HG02623 (cell line): Measurements from ENCODE around the gene PLXND1.
"Not testable (repeated sequence)": the region's sequence is repeated elsewhere in the genome, so short reads cannot be mapped to it uniquely, and the experiment has no call there.

Experiments
- ATAC-seq: cut with Tn5 transposase; IDR thresholded peaks from one replicate; pipeline ENCODE4 v1.9.1; 2021; ENCODE audit warnings: moderate library complexity; ENCODE audit not compliant: unreplicated experiment

The PLXND1 gene

DNA sequence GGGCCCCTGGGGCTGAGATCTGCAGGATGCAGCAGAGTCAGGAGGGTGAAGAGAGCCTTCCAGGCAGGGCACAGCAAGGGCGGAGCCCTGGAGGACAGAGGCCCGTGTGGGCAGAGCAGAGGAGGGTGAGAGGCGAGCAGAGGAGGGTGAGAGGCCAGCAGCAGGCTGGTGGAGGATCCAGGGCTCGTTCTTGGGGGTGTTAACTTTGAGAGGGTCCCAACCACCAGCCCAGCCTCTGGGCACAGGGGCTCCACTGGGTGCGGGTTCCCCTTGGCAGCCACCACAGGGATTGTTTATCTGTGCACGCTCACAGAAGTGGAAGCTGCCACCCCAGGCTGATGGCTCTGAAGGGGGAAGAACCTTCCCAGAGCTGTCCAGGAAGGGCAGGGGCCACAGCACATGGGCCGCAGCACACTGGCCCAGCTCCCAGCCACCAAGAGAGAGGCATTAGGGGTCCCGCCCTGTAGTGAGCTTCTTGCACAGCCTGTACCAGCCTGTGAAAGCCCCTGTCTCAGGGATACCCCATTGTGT is 9.3 kb upstream of the PLXND1 start:
- no peak for ATAC-seq

DNA sequence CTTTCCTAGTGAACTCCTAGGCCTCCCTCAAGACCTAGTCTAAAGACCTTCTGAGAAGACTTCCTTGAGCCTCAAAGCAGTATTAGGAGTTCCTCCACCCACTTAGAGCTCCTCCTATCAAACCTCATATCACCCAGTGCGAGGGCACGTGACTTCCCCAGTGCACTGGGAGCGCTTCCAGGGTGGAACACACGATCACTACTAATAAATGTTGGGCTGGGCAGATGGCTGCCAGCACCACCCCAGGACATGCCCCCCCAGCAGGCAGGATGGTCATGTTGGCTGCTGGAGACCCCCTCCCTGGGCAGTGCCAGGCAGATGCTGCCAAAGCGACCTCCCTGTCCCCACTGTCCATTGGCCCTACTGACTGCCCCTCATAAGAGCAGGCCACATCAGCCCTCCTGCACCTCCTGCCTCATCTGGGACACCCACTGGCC is 8.5 kb upstream of the PLXND1 start:
- ATAC-seq = no peak

DNA sequence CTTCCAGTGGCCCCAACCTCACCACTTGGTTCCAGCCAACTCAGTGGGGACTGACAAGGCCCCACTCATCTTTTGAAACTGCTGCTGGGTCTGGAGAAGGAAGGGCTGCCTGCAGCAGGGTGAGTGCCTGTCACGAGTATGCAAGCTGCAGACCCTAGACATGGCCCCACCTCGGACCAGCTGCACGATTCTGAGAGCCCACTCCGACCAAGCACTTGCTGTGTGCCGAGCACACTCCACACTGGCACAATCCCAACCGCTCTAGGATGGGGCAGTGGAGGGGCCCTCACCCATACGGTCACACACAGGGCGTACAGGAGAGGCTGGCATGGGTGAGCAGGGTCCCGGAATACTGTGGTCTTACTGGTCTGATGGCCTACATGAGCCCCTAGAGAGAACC is 8.0 kb upstream of the PLXND1 start:
- ATAC-seq = no peak

DNA sequence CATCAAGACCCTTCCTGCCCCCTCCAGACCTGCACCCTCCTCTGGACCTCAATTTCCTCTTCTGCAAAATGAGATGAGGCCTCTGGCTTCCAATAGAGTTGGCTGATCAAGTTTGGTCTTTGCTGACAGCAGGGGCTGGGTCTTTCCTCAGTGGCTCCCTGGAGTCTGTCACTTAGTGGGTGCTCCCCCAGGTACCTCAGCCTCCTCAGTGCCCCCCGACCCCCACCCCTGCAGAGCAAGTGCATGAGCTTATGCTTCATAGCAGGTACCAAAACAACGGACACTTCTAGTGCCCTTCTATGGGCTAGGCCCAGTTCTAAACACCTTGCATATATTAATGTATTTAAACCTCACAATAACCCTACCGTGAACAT is 6.9 kb upstream of the PLXND1 start:
- no peak for ATAC-seq

DNA sequence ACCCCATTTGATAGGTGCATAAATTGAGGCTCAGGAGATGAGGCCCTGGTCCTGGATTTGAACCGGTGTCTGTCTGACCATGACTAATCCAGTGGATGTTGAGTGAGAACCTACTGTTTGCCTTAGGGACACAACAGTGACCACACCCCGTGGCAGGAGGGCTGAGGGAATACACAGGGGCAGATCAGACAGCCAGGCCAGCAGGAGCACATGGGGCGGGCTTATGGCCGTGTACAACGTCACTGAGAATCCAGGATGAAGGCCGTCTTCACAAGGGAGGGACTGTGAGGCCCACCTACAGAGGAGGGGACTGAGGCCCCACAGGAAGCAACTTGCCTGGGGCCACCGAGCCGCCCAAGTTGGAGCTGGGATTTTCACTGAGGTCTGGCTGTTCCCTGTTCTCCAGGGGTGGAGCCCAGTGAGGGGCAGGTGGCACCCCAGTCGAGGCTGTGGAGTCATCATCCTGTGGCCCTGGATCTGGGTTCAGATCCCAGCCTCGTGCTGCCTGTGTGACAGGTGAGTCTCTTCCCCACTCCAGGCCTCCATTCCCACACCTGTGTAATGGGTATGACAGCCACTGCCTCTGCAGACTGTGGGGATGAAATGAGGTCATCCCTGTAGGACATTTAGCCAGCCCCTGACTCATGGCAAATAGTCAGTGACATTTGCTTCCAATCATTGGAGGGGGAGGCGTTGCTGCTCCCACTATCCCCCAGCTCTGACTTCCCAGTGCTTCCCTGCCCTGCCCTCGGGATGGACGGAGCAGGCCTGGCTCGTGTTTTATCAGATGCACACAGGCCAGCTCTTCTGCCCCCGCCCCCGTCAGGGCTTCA is 6.3 kb upstream of the PLXND1 start:
- ATAC-seq = no peak

DNA sequence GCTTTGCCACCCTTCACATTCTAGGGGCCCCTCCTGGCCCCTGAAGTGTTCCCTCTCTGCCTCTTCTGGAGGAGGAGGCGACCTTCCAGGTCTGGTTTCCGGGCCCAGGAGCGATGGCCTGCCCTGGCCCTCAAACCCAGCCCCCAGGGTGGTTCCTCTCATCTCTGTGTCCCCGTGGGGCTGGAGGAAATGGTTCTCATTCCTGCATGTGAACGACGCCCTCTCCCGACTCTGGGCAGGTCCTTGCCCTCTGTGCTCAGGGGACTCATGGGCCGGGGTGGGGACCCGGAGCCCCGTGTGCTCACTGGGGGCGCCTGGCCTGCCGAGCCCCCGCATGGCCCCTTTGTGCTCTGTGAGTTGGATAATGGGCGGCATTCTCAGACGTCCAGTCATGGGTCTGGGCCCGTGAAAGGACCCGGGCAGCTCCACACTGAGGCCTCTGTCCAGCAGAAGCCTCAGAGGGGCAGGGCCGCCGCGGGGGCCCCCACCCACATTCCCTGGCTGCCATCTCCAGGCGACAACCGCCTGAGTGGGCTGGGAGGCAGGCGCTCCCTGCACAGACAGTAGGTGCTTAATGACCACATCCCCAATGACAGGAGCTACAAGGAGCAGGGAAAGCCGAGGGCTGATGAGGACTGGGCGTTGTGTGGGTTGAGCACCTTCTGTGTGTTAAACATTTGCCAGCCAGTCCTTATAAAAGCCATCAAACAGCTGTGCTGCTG is 5.5 kb upstream of the PLXND1 start:
- ATAC-seq = no peak

DNA sequence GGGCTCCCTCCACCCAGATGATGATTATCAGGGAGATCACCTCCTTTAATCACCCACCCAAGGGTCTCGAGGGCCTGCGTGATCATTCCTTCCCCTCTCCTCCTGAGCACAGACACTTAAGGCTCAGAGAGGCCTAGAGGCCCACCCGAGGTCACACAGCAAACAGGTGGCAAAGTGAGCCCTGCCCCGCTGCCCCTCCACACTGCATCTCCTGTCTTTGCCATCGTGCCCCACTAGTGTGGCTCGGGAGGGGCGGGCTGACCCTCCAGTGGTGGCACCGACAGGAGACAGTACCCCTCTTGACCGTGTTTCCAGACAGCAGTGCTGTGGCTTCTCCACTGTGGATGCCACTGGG is 4.9 kb upstream of the PLXND1 start:
- ATAC-seq = no peak

DNA sequence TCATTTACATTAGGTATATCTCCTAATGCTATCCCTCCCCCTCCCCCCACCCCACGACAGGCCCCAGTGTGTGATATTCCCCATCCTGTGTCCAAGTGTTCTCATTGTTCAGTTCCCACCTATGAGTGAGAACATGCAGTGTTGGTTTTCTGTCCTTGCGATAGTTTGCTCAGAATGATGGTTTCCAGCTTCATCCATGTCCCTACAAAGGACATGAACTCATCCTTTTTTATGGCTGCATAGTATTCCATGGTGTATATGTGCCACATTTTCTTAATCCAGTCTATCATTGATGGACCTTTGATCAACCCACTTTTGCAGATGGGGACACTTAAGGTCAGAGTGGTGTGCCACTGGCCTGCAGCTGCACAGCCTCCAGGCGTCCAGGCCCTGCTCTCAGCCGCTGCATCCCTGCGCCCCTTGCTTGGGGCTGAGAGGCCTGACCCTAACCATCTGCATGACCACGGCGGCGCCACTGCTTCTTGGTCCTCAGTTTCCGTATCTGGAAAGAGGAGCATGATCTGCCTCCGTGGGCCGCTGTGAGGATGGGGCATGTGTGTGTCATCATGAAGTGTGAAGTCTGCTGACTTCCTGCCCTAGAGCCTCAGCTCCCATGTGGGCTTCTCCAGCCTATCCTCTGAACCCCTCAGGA is 4.4 kb upstream of the PLXND1 start:
- not testable (repeated sequence) for ATAC-seq

DNA sequence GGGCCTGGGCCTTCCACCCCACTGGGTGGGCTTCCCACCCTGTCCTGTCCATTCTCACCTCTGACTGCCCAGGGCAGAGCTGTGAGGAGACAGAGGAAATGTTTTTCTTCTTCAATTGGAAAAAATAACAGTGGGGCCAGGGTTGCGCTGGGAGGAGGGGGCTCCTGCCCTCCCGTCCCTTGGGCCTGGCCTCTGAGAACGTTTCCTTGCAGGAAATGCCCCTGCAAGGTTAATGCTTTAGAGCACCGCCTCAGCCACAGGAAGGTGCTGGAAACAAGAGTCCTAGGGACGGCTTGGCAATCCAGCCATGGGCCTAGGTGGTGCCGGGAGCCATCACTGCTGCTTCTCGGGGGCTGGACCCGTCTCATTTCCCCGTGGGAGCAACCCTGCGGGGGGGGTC is 3.8 kb upstream of the PLXND1 start:
- no peak for ATAC-seq

DNA sequence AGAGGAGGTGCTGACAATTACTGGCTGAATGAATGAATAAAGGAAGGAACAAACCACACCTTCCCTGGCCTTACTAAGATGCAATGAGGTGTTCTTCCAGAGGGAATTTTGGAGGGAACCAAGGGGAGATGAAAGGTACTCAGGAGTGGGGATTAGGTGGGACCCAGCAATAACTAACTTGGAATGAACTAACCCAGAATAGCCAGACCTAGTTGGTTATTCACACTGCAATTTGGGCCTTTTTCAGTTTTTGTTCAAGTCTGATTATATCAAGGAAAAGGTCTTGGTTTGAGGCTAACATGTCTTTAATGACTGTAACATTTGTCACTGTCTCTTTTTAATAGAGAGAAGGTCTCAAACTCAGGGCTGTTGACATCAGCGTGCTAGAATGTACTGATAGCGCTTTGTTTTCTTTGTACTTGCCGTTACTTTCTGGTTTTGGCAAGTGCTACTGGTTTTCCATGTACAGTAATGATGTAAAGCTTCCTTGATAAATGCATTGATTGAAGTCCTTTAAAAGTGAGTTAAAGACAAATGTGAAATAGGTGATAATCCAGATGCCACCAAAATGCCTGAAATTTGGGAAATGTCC is 3.2 kb upstream of the PLXND1 start:
- ATAC-seq = no peak

DNA sequence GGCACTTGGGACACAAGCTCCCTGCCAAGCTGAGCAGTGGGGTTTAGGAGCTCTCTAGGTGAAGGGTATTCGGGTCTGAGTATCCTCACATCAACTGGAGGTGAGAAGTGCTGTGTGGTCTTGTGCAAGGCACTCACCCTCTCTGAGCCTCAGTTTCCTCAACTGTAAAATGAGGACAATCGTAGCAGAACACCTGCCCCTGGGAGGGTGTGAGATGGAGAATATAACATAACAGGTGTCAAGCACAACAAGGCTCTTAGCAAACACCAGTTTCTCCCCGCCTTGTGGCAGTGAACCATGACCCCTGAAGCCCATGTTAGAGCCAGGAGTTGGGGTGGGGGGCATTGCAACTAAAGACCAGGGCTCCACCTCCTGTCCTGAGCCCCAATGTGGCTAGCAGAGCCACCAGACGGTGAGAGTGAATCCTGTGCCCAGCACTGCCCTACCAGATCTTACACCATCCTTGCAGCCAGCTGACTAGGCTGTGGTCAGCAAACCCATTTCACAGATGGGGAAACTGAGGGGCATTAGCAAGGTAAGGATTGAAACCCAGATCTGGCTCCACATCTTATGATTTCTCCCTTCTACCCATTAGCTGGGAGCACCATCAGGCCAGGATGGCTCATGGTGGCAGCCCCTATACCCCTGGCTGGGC is 2.6 kb upstream of the PLXND1 start:
- no peak for ATAC-seq

DNA sequence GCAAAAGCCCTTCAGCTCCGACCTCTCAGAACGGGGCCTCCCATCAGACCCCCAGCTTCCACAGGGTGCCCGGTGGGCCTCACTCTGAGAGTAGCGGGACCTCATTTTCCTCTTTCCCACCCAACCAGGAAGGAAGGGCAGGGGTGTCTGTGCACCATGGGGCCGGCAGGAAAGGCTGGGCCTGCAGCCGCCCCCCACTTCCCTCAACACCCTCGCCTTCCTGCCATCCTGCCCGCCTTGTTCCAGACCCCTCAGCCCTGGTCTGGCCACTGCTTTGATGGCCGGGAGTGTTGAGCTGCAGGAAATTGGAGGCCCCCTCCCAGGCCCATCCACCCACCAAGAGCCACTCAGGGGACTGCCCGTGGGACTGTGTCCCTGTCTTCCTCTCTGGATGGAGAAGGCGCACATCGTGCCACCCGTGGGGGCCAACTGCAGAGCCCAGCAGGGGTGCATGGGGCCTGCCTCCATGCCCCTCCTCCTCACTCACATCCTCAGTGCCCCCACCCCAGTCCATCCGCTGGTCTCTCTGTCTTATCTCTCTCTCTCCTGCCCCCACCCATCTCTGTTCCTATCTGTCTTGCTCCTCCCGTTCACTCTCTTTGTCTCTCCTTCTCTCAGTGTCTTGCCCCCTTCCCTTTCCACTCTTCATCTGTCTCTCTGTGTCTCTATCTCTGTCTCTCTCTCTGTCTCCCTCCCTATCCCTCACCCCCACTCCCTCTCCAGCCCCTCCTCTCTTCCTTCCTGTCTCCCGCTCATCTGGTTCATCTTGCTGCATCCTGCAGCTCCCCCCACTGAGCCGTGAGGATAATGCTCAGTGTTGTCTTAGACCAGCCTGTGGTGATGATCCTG is 1.8 kb upstream of the PLXND1 start:
- no peak for ATAC-seq

DNA sequence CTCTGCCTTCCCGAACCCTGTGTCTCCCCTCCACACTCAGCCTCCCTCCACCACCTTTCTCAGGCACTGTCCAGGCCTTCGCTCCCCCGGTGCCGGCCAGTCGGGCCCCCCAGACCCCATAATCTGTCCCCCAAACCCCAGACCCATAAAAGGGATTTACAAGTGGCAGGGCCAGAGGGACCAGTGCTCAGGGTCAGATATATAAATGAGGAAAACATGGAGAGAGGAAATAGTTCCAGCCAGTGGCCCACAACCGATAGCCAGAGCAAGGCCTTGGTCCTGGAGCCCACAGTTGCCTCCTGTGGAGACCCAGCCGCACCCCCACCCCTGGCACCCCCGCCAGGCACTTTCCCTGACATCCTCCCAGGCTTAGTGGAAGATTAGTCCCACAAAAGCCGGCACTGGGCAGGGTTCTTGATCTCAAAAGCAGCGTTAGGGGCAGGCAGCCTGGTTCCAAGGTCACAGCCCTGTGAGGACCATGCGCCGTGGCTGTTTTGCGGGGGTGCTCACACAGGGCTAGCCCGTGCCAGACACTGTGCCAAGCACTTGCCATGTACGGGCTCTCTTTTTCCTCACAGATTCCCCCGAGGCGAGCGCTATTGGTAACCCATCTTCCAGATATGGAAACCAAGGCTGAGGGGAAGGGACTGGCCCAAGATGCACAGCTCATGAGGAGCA is 1.1 kb upstream of the PLXND1 start:
- no peak for ATAC-seq

DNA sequence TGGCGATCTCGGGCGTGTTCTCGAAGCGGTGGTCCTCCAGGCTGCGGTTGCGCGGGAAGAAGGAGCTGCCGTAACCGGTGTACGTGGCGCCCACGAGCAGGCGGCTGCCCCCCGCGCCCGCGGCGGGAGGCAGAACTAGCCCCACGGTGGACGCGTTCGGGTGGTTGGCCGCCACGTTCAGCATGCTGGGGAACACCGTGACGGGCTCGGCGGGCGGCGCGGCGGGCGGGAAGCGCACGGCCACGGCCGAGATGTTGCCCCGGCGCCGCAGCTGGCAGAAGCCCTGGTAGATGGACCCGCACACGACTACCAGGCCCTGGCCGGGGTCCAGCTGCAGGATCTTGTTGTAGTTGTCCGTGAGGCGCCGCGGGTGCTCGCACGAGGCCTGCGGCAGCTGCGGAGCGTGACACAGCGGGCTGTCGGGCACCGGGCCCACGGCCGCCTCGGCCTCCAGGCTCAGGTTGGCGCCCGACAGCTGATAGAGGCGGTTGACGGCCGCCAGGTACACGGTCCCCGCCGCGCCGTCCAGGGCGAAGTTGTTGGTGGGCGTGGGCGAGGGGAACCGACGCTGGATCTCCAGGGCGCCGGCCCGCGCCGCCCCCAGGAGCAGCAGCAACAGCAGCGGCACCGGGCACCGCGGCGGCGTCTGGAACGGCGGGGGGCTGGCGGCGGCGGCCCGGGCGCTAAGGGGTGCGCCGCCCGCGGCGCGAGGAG is 397 bp downstream of the PLXND1 start:
- ATAC-seq = no peak

DNA sequence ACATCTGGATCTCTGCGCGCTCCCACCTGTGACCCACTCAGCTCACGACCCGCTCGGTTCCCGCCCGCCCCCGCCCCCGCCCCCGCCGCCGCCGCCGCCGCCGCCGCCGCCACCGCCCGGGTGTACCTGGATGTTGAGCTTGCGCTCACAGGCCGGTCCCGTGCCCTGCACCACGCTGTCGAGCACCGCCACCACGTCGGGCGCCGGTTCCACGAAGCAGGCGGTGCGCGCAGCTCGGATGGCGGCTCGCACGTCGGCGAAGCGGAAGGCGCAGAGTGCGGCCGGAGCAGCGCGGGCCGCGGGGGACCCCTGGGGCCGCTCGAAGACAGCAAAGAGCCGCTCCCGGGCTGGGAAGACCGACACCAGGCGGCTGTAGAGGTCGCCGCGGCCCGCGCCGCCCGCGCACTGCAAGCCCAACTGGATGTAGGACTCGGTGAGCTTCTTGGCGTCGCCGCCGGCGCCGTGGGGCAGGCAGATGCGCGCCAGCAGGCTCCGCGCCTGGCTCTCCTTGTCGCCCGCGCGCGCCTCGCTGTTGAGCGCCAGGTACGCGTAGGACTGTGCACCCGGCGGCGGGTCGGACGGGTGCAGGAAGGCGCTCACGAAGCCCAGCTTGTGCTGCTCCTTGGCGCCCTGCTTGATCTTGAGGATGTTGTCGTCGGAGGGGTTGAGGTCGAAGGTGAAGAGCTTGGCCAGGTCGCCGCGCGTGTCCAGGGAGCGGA is 1.1 kb downstream of the PLXND1 start:
- no peak for ATAC-seq

DNA sequence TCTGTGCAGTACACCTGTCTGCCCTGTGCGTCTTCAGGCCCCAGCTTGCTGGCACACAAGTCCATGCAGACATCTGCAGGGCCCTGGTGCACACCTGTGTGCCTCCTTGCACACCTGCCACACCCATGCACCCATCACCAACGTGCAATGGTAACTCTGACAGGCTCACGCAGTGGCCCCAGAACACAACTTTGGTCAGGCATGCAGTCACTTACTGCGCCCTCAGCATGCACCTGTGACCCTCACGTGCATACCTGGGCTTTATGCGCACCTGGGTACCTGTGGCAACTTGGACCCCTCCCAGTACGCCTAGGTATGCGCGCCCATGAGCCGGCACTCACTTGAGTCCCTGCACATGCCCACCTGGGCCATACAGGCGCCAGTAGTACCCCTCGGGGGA is 1.7 kb downstream of the PLXND1 start:
- ATAC-seq = no peak

DNA sequence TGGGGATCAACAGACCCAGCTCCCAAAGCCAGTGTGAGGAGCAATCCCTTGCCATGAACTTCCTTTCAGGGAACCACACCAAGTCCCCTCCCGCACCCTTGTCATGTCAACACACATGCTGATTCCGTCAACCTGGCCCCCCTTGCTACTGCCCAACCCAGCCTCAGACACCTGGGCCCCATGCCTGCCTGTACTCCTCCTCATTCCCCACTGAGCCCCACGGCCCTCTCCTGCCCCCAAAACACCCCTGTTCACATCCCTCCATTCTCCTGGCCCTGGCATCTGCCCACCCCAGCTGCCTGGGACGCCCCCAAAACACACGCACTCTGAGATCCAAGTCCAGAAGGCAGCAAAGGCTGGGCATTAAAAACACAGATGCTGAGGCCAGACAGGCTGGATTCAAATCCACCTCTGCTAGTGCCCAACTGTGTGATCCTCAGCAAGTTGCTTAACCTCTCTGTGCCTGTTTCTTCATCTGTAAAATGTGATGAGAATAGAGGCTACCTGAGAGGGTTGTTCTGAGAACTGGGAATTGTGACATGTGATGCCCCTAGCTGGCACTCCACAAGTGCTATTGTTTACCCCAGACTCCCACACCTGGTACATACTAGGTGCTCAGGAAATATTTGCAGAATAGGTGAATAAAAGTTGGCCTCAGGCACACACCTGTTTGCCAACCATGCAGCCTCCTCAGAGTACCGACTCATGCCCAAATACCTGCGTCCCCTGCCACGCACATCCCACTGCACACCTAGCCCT is 2.3 kb downstream of the PLXND1 start:
- no peak for ATAC-seq
